HG03095 (cell line): ENCODE measurements around the gene PRPF38A.

Experiments used
- ATAC-seq: cut with Tn5 transposase; IDR thresholded peaks from one replicate; pipeline ENCODE4 v1.9.1; 2021; ENCODE audit warnings: moderate library complexity; ENCODE audit not compliant: unreplicated experiment

Gene PRPF38A

GRCh38 chr1:52399629-52400028 is 4.8 kb upstream of the PRPF38A start:
- ATAC-seq = no peak

GRCh38 chr1:52400131-52400530 is 4.3 kb upstream of the PRPF38A start:
- no peak for ATAC-seq

DNA sequence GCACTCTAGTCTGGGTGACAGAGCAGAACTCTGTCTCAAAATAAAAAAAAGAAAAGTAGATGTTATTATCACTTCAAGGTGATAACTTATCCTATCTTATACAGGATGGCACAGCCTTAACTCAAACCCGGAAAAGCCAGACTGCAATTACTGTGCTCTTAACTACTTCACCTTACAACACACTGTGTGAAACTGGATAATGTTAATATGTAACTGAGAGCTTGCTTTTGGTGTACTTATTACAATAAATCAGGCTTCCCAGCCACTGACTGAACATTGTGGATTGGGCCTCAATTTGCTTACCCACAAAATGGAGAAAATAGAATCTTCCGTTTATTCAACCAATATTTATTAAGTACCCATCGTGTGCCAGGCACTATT is 1.6 kb upstream of the PRPF38A start:
- ATAC-seq = no peak

DNA sequence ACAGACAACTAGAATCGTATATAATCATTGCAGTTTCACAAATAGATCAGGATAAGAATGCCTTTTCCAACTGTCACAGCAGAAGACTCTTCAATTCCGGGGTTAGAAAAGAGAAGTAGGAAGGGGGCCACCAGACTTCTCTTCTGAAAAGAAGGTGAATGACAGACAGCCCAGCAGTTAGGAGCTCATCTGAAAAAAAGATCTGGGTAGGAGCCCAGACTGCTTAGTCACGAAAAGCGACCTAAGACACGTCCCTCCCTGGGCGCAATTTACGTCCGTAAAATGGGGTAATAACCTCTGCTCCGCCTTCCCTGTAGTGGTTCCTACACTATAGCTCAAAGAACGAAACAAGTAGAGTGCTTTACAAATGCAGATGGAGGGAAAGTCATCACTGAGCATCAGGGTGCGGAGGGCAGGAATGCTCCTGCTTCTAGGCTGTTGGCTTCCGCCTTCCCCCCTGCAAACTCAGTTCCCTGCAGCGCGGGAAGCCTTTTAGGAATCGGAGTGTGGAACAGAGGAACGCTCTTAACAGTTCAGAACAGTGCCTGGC is 761 bp upstream of the PRPF38A start:
- peak; percentile 33 for ATAC-seq

- no peak for ATAC-seq
Observed at GRCh38 chr1:52404975-52405338, 555 bp downstream of the PRPF38A start.

GRCh38 chr1:52413410-52413989 is 9.1 kb downstream of the PRPF38A start:
- no peak for ATAC-seq

DNA sequence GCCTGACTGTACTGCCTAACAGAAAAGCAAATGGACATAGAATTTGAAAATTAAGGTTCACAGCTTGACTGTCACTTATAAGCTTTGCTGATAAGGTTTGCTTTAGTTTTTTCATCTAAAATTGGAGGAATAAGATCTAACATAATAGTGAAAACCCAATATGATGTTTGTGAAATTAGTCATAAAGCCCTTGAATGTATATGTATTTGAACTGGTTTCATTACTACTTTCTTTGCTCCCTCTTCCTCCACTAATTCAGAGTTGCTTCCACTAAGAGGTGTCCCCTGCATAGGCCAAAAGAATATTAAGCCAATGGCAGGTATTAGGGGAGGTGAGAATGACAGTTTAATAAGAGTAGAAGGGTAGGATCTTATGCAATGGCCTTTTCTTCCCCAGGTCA is 10.5 kb downstream of the PRPF38A start:
- ATAC-seq = no peak

DNA sequence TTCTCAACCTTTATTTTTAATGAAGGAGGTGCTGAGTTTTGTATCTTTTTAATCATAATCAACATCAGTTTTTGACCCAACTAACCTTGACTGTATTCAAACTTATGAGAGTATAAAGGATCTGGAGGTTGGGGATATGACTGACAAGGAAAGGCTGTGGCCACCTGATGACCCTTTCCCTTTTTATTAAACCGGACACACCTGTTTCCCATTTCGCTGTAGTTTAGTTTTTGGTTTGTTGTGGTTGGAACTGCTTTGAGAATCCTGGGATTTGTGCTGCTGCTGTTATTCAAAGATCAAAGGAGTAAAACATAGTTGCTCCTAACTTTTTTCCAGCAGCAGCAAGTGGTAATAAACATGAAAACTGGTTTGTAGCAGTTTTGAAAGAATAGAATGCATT is 12.4 kb downstream of the PRPF38A start:
- no peak for ATAC-seq

- ATAC-seq = no peak
Observed at GRCh38 chr1:52420713-52421112, 16.3 kb downstream of the PRPF38A start.

GRCh38 chr1:52423055-52423454 is 18.7 kb downstream of the PRPF38A start:
- no peak for ATAC-seq

DNA sequence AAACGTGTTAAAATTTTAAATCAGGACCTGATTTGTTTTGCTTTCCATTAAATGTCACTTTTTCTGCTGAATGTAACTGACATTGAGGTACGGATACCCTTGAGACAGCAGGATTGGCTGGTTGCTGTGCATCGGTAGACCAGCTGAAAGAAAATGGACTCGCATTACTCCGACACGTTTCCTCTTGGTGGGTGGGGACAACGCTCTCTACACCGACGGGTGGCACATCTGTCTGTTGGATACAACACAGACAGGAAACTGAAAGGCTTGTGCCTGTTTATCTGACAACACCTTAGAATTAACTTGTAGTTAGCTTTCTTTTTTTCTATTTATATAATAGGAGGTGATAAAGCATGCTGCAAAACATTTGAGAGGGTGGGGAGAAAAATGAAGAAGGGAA is 19.4 kb downstream of the PRPF38A start:
- no peak for ATAC-seq

GRCh38 chr1:52424231-52424636 is 19.8 kb downstream of the PRPF38A start:
- no peak for ATAC-seq

DNA sequence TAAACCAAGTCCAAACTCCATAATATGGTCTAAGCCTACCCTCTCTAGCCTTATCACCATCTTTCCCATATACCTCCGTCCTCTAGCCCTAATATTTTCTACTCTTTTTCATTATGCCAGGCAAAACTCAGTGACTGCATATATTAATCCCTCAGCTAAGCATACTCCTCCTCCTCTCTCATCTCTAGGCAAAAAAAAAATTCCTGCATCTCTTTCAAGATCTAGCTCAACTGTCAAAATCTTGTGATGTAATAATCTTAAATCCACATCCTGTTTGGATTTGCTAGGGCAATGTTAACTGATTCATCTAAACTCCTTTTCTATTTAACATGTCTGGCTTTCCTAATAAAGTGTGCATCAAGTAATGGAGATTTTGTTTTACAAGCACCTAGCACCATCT is 20.4 kb downstream of the PRPF38A start:
- no peak for ATAC-seq

DNA sequence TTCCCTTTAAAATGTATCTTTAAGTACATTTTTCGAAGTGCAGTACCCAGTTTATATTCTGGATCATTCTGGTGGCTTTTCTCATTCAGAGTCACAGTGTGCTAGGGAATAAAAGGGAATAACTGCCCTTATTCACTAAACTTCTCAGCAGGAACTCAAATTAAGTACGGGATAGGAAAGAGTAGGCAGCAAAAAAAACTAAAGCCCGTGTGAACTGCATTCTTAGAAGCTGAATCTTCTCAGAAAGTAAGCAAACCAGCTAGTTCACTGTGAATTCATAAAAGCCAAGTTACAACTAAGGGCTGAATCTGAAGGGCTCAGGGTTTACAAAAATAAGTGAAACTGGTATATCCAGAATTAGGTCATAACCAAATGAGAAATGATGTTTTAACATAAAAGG is 22.0 kb downstream of the PRPF38A start:
- no peak for ATAC-seq

DNA sequence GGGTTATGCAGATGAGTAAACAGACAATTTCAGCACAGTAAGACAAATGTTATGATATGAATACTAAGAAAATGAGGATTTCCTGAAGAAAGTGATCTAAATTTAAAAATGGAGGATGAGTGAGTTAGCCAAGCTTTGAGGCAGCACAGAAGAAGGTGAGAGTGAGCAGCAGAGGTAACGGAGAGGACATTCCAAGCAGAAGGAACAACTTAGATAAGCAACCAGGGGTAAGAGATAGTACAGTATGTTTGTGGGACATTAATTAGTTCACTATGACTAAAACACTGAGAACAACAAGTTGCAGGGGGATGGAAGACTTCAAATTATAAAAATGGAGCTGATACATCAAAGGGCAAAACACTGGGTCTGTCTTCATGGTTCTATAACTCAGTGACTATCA is 22.8 kb downstream of the PRPF38A start:
- no peak for ATAC-seq

DNA sequence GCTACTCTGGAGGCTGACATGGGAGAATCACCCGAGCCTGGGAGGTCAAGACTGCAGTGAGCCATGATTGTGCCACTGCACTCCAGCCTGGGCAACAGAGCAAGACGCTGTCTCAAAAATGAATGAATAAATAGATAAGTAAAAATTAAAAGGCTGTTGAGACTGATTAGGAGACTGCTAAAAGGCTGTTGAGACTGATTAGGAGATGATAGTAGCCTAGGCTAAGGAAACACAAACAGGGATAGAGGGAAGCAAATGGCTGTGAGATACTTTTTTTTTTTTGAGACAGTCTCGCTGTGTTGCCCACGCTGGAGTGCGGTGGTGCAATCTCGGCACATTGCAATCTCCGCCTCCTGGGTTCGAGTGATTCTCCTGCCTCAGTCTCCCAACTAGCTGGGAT is 28.4 kb downstream of the PRPF38A start:
- no peak for ATAC-seq

DNA sequence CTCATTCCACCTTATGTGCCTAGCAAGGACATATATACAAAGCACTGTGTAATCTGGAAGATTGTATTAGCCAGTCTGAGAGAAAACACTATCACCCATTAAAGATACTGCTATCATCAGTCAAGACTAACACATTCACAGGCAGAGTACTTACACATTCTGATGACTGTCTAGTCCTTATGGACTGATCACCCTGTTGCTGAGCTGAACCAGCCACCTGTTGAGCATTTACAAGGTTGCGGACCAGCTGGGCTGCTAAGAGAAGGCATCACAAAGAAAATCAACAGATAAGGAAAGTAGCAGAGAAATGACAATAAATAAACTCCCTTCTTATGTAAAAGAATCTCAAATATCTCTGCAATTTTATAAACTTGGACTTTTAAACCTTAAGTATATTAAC is 30.8 kb downstream of the PRPF38A start:
- no peak for ATAC-seq

- ATAC-seq = no peak
Observed at GRCh38 chr1:52435650-52436049, 31.2 kb downstream of the PRPF38A start.

GRCh38 chr1:52436817-52437216 is 32.4 kb downstream of the PRPF38A start:
- ATAC-seq = no peak

- ATAC-seq = no peak
Observed at GRCh38 chr1:52439976-52440375, 35.6 kb downstream of the PRPF38A start.

- no peak for ATAC-seq
Observed at GRCh38 chr1:52444463-52444862, 40.1 kb downstream of the PRPF38A start.

- ATAC-seq = no peak
Observed at GRCh38 chr1:52454127-52454526, 49.7 kb downstream of the PRPF38A start.

- no peak for ATAC-seq
Observed at GRCh38 chr1:52454779-52455178, 50.4 kb downstream of the PRPF38A start.
